ENCODE measurements around the gene GNL1. TPM values are rescaled to one million over a fixed set of nuclear protein-coding genes. Genes with fewer than 3 reads are reported as not detected.
"Not testable (repeated sequence)": the region's sequence is repeated elsewhere in the genome, so short reads cannot be mapped to it uniquely, and the experiment has no call there.

GNL1 gene
- total RNA-seq, 3 donors from 2014 or later, result 134 to 142 (median 138) TPM

DNA sequence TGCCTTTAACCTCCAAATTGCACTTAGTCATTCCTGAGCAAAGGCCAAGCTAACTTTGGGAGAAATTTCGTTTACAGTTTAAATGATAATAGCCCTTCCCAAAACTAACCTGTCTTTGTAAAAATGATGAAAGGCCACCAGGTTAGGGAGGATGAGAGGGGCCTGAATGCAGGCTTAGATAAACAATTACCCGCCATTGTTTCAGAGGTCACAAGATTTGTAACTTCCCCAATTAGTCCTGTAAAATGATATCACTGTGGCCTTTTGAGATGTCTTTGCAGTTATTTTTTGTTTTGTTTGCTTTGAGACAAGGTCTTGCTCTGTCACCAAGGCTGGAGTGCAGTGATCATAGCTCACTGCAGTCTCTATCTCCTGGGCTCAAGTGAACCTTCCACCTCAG, 26.3 kb downstream of the GNL1 start:
- peaks cover 70% of the 10 kb centered on the region for H3K4me1 Mint-ChIP-seq (ENCODE audit: low read depth)
- DNase-seq (no peak), ATAC-seq (no peak)
- peak overlapping the region; percentile 66 for H3K4me3 Mint-ChIP-seq
- peaks cover under 1% of the 10 kb centered on the region for H3K36me3 Mint-ChIP-seq (ENCODE audit: insufficient read depth)
- no peaks in the 10 kb centered on the region for H3K9me3 Mint-ChIP-seq
- no peaks in the 10 kb centered on the region for H3K27me3 Mint-ChIP-seq (ENCODE audit: low read depth)

- ATAC-seq (peak; percentile 49 to 70), DNase-seq (peak; percentile 37)
- not testable (repeated sequence) for H3K36me3 Mint-ChIP-seq (ENCODE audit: insufficient read depth); H3K27me3 Mint-ChIP-seq (ENCODE audit: low read depth); H3K9me3 Mint-ChIP-seq
- peaks cover 76% of the 10 kb centered on the region for H3K4me1 Mint-ChIP-seq (ENCODE audit: low read depth)
- H3K4me3 Mint-ChIP-seq, result peak overlapping the region; percentile 66
Observed at GRCh38 chr6:30529349-30529875, 26.9 kb downstream of the GNL1 start.

DNA sequence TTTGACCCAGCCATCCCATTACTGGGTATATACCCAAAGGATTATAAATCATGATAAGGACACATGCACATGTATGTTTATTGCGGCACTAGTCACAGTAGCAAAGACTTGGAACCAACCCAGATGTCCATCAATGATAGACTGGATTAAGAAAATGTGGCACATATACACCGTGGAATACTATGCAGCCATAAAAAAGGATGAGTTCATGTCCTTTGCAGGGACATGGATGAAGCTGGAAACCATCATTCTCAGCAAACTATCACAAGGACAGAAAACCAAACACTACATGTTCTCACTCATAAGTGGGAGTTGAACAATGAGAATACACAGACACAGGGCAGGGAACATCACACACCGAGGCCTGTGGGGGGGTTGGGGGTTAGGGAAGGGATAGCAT, 29.8 kb downstream of the GNL1 start:
- not testable (repeated sequence) for H3K4me3 Mint-ChIP-seq; H3K36me3 Mint-ChIP-seq (ENCODE audit: insufficient read depth); ATAC-seq; DNase-seq; H3K27me3 Mint-ChIP-seq (ENCODE audit: low read depth)
- H3K9me3 Mint-ChIP-seq, result peaks cover 22% of the 10 kb centered on the region
- peaks cover 78% of the 10 kb centered on the region for H3K4me1 Mint-ChIP-seq (ENCODE audit: low read depth)

DNA sequence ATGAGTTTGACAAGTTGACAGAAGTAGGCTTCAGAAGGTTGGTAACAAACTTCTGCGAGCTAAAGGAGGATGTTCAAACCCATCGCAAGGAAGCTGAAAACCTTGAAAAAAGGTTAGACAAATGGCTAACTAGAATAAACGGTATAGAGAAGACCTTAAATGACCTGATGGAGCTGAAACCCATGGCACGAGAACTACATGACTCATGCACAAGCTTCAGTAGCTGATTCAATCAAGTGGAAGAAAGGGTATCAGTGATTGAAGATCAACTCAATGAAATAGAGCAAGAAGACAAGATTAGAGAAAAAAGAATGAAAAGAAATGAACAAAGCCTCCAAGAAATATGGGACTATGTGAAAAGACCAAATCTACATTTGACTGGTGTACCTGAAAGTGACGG, 34.3 kb downstream of the GNL1 start:
- not testable (repeated sequence) for H3K27me3 Mint-ChIP-seq (ENCODE audit: low read depth); H3K4me3 Mint-ChIP-seq; DNase-seq; ATAC-seq
- peaks cover 28% of the 10 kb centered on the region for H3K9me3 Mint-ChIP-seq
- H3K36me3 Mint-ChIP-seq (ENCODE audit: insufficient read depth), result peaks cover 12% of the 10 kb centered on the region
- peaks cover 72% of the 10 kb centered on the region for H3K4me1 Mint-ChIP-seq (ENCODE audit: low read depth)

- H3K4me3 Mint-ChIP-seq; ATAC-seq; H3K27me3 Mint-ChIP-seq (ENCODE audit: low read depth); DNase-seq: not testable (repeated sequence)
- H3K4me1 Mint-ChIP-seq (ENCODE audit: low read depth), result peaks cover 70% of the 10 kb centered on the region
- H3K36me3 Mint-ChIP-seq (ENCODE audit: insufficient read depth), result peaks cover 12% of the 10 kb centered on the region
- H3K9me3 Mint-ChIP-seq, result peaks cover 28% of the 10 kb centered on the region
Observed at GRCh38 chr6:30521082-30521481, 35.2 kb downstream of the GNL1 start.

DNA sequence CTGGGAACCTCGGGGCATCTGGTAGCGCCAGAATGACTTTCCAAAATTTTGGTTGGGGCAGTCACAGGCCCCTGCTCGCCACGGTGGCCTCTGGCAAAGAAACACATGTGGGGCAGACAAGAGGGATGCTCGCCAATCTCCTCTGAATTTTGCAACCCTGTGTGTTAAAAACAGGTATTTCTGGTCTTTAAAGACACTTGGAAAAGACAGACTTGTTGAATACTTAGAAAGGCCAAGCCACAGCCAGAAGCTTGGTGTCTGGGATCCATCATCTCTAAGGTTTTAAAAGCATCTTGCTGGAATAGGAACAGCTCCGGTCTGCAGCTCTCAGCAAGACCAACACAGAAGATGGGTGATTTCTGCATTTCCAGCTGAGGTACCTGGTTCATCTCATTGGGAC, 35.8 kb downstream of the GNL1 start:
- H3K36me3 Mint-ChIP-seq (ENCODE audit: insufficient read depth), result peaks cover 12% of the 10 kb centered on the region
- no peaks in the 10 kb centered on the region for H3K27me3 Mint-ChIP-seq (ENCODE audit: low read depth)
- DNase-seq (no peak), ATAC-seq (no peak)
- H3K4me3 Mint-ChIP-seq, result no peak overlapping the region
- peaks cover 68% of the 10 kb centered on the region for H3K4me1 Mint-ChIP-seq (ENCODE audit: low read depth)
- peaks cover 28% of the 10 kb centered on the region for H3K9me3 Mint-ChIP-seq

GRCh38 chr6:30518505-30519145, 37.7 kb downstream of the GNL1 start:
- Mint-ChIP-seq H3K4me1 (ENCODE audit: low read depth) (peaks cover 67% of the 10 kb centered on the region), H3K9me3 (peaks cover 21% of the 10 kb centered on the region)
- H3K27me3 Mint-ChIP-seq (ENCODE audit: low read depth); H3K36me3 Mint-ChIP-seq (ENCODE audit: insufficient read depth); H3K4me3 Mint-ChIP-seq; DNase-seq; ATAC-seq: not testable (repeated sequence)

GRCh38 chr6:30517767-30518504, 38.4 kb downstream of the GNL1 start:
- not testable (repeated sequence) for DNase-seq; H3K27me3 Mint-ChIP-seq (ENCODE audit: low read depth); H3K36me3 Mint-ChIP-seq (ENCODE audit: insufficient read depth); ATAC-seq; H3K4me3 Mint-ChIP-seq
- H3K9me3 Mint-ChIP-seq, result peaks cover 14% of the 10 kb centered on the region
- peaks cover 62% of the 10 kb centered on the region for H3K4me1 Mint-ChIP-seq (ENCODE audit: low read depth)

- not testable (repeated sequence) for H3K9me3 Mint-ChIP-seq
Observed at GRCh38 chr6:30516754-30517076, 39.6 kb downstream of the GNL1 start.

DNA sequence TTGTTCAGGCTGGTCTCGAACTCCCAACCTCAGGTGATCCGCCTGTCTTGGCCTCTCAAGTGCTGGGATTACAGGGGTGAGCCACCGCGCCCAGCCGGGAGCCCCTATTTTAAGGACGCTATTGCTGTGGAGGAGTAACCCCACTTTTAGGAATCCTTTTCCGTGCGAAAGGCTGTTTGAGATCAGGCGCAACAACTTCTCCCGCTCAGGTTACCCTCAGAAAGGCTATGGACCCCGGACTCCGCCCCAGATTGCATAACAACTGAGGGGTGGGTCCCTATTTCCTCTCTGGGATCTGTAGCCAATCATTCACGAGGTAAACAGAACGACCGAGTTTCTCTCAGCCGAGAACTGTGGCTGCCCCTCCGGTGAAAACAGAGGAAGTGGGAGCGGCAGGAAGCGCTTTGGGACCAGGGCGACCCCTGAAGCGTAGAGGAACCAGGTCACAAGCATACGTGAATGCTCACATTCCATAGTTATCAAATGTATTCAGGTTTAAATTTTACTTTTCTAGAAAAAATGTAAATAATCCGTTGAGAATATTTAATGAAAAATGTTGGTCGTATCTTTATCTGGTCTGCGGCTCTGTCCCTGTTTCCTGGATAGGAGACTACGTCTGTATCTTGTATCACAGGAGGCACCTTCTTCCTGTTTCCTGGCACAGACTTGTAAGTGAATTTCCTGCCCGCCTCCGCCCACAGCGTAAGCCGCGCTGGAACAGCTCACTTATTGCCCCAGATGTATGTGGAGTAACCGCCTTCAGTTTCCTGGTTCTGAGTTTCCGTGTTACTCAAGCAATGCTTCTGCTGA, 40.1 kb downstream of the GNL1 start:
- DNase-seq (peak; percentile 88), ATAC-seq (peak; percentile 92 to 95)
- H3K4me1 Mint-ChIP-seq (ENCODE audit: low read depth), result peaks cover 64% of the 10 kb centered on the region
- H3K4me3 Mint-ChIP-seq, result peak overlapping the region; percentile 85
- no peaks in the 10 kb centered on the region for H3K27me3 Mint-ChIP-seq (ENCODE audit: low read depth)
- peaks cover 6% of the 10 kb centered on the region for H3K36me3 Mint-ChIP-seq (ENCODE audit: insufficient read depth)
- peaks cover 6% of the 10 kb centered on the region for H3K9me3 Mint-ChIP-seq

More at GRCh38 chr6:30516754-30517076, 39.6 kb downstream of the GNL1 start:
- H3K36me3 Mint-ChIP-seq (ENCODE audit: insufficient read depth); H3K27me3 Mint-ChIP-seq (ENCODE audit: low read depth); ATAC-seq; DNase-seq: not testable (repeated sequence)
- Mint-ChIP-seq H3K4me3 (peak overlapping the region; percentile 85), H3K4me1 (ENCODE audit: low read depth) (peaks cover 63% of the 10 kb centered on the region)

DNA sequence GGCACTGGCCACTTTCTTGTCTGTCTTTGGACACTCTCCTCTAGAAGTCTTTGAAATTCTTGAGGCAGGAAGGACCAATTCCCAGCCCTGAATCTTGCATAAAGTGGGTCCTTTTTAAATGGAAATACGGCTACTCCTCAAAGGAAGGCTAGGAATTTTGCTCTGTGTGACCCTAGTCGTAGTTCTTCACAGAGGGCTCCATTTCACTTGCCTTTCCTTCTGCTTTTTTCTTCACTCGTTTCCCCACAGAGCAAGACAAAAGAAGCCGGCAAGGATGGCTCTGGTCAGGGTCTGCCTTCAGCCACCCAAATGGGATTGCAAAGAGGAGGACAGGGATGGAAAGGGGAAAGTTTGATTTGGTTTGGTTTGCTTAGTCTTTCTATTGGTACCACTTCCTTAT, 41.2 kb downstream of the GNL1 start:
- Mint-ChIP-seq H3K27me3 (ENCODE audit: low read depth) (no peaks in the 10 kb centered on the region), H3K4me3 (peak overlapping the region; percentile 85), H3K36me3 (ENCODE audit: insufficient read depth) (peaks cover 6% of the 10 kb centered on the region), H3K9me3 (peaks cover 6% of the 10 kb centered on the region), H3K4me1 (ENCODE audit: low read depth) (peaks cover 68% of the 10 kb centered on the region)
- DNase-seq (no peak), ATAC-seq (no peak)

DNA sequence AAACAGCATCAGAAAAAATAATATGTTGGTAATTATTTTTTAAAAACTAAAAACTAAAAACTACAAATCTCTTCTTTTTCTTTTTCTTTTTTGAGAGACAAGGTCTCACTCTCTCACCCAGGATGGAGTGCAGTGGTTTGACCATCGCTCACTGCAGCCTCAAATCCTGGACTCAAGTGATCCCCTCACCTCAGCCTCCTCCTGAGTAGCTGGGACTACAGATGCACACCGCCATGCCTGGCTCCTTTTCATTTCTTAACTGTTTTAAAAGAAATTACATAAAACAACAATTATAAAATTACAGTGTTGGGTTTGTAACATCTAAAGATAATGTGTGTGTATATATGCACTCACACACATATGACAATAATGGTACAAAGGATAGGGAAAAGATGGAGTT, 42.8 kb downstream of the GNL1 start:
- Mint-ChIP-seq H3K36me3 (ENCODE audit: insufficient read depth) (peaks cover 2% of the 10 kb centered on the region), H3K4me3 (no peak overlapping the region), H3K4me1 (ENCODE audit: low read depth) (peaks cover 71% of the 10 kb centered on the region), H3K27me3 (ENCODE audit: low read depth) (no peaks in the 10 kb centered on the region), H3K9me3 (peaks cover 3% of the 10 kb centered on the region)
- no peak for ATAC-seq
- DNase-seq, result no peak

DNA sequence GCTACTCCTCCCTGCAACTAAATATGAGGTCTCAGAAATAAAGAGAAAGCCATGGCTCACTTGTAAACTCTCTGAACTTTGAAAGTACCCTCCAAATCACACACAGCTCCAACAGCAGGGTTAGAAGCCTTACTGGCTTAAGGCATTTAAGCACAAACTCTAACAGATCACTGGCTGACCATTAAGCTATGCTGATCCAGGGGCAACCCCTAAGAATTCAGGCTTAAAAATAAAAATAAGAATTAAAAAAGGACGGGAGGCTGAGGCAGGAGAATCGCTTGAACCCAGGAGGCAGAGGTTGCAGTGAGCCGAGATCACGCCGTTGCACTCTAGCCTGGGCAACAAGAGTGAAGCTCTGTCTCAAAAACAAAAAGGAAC, 45.1 kb downstream of the GNL1 start:
- Mint-ChIP-seq H3K4me3 (peak overlapping the region; percentile 2), H3K9me3 (no peaks in the 10 kb centered on the region), H3K4me1 (ENCODE audit: low read depth) (peaks cover 74% of the 10 kb centered on the region), H3K27me3 (ENCODE audit: low read depth) (no peaks in the 10 kb centered on the region), H3K36me3 (ENCODE audit: insufficient read depth) (no peaks in the 10 kb centered on the region)
- no peak for DNase-seq
- no peak for ATAC-seq

DNA sequence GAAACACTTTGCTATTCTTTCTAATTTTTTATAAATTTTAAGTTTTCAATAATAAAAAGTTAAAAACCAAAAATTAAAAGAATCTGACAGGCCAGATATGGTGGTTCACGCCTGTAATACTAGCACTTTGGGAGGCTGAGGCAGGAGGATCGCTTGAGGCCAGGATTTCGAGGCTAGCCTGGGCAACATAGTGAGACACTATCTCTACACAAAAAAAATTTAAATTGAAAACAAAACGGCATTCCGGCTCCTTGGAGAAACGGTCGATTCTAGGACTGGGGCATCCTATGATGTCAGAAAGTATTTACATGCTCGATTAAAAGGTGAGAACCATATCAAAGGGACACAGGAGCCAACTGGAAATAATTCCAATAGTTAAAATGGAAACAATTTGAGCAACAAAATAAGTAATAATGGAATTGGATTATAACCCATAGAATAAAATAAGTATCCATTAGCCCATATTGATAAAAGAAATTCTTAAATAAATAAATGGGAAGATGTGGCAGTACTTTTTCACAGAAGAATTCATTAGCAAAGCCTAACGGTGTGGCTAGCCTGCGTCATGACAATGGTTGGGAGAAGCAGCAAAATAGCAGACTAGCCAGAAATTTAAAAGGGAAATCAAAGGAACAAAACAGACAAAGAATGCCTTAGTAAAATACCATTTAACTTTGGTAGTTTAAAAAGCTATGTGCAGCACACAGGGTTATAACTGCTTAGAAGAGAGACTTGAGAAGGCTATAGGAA, 45.7 kb downstream of the GNL1 start:
- DNase-seq (no peak), ATAC-seq (no peak)
- H3K36me3 Mint-ChIP-seq (ENCODE audit: insufficient read depth), result no peaks in the 10 kb centered on the region
- H3K9me3 Mint-ChIP-seq, result no peaks in the 10 kb centered on the region
- no peak overlapping the region for H3K4me3 Mint-ChIP-seq
- H3K4me1 Mint-ChIP-seq (ENCODE audit: low read depth), result peaks cover 75% of the 10 kb centered on the region
- no peaks in the 10 kb centered on the region for H3K27me3 Mint-ChIP-seq (ENCODE audit: low read depth)
